HepG2 (cell line): ENCODE data around the gene WNT16.

Experiments used
- ARHGAP35 ChIP-seq: sonication (generic); formaldehyde crosslinking; IDR thresholded peaks from 2 replicates; pipeline ENCODE4 v1.9.0; 2022; ENCODE audit warnings: mild to moderate bottlenecking, inconsistent platforms, moderate library complexity, missing genetic modification reagents, borderline replicate concordance
- POLR2A ChIP-seq, 2 experiments: IDR thresholded peaks; 2 replicates each; pipeline ENCODE4 v1.6.1; 2011; ENCODE audit warnings: low read depth in 2 of 2, low read length in 2 of 2, mild to moderate bottlenecking in 1 of 2, moderate library complexity in 1 of 2; ENCODE audit not compliant: insufficient read depth in 1 of 2
- POLR2G ChIP-seq: fragments of 200-400 bp; formaldehyde crosslinking; IDR thresholded peaks from 2 replicates; pipeline ENCODE4 v1.6.1; 2018; ENCODE audit warnings: mild to moderate bottlenecking, low read depth, low read length, moderate library complexity
- RAD21 ChIP-seq: fragments of 450-650 bp; formaldehyde crosslinking; IDR thresholded peaks from 2 replicates; pipeline ENCODE4 v1.5.0; 2020; ENCODE audit warnings: mild to moderate bottlenecking
- RFX5 ChIP-seq: IDR thresholded peaks from 2 replicates; pipeline ENCODE4 v1.6.1; 2011; ENCODE audit warnings: low read depth, low read length, improper control_type of control experiment
- TBP ChIP-seq: sonication (generic); formaldehyde crosslinking; IDR thresholded peaks from 2 replicates; pipeline ENCODE4 v1.5.0; 2020; ENCODE audit warnings: missing genetic modification reagents
- TBX2 ChIP-seq: sonication (generic); formaldehyde crosslinking; IDR thresholded peaks from 2 replicates; pipeline ENCODE4 v1.5.0; 2020; ENCODE audit warnings: missing genetic modification reagents, mild to moderate bottlenecking, borderline replicate concordance
- ZNF138 ChIP-seq: sonication (generic); formaldehyde crosslinking; IDR thresholded peaks from 2 replicates; pipeline ENCODE4 v1.5.0; 2020; ENCODE audit warnings: mild to moderate bottlenecking, low read depth, missing genetic modification reagents
- ZNF552 ChIP-seq: sonication (generic); formaldehyde crosslinking; IDR thresholded peaks from 2 replicates; pipeline ENCODE4 v1.9.0; 2022; ENCODE audit warnings: missing genetic modification reagents, mild to moderate bottlenecking, borderline replicate concordance
- ZZZ3 ChIP-seq: sonication (generic); formaldehyde crosslinking; IDR thresholded peaks from 2 replicates; pipeline ENCODE4 v1.4.0; 2020; ENCODE audit warnings: missing genetic modification reagents, mild to moderate bottlenecking, borderline replicate concordance
- TF ChIP-seq, protein P1 (sequence below): sonication (generic); formaldehyde crosslinking; IDR thresholded peaks from 2 replicates; pipeline ENCODE4 v1.5.0; 2020; ENCODE audit warnings: mild to moderate bottlenecking, missing genetic modification reagents, moderate library complexity
- TF ChIP-seq, protein P2 (sequence below), 2 experiments: fragments of 450-650 bp in 1 of 2; sonication (generic) in 1 of 2; formaldehyde crosslinking; IDR thresholded peaks; 2 replicates each; pipeline versions ENCODE4 v1.5.0 to v1.8.0; 2020 to 2022; ENCODE audit warnings: mild to moderate bottlenecking in 1 of 2, missing genetic modification reagents in 1 of 2
- TF ChIP-seq, protein P3 (sequence below): sonication (generic); formaldehyde crosslinking; IDR thresholded peaks from 2 replicates; pipeline ENCODE4 v1.4.0; 2020; ENCODE audit warnings: mild to moderate bottlenecking, missing genetic modification reagents, borderline replicate concordance
- TF ChIP-seq, protein P4 (sequence below): sonication (generic); formaldehyde crosslinking; IDR thresholded peaks from 2 replicates; pipeline ENCODE4 v1.8.0; 2022; ENCODE audit warnings: mild to moderate bottlenecking, missing genetic modification reagents, moderate library complexity

DNA sequence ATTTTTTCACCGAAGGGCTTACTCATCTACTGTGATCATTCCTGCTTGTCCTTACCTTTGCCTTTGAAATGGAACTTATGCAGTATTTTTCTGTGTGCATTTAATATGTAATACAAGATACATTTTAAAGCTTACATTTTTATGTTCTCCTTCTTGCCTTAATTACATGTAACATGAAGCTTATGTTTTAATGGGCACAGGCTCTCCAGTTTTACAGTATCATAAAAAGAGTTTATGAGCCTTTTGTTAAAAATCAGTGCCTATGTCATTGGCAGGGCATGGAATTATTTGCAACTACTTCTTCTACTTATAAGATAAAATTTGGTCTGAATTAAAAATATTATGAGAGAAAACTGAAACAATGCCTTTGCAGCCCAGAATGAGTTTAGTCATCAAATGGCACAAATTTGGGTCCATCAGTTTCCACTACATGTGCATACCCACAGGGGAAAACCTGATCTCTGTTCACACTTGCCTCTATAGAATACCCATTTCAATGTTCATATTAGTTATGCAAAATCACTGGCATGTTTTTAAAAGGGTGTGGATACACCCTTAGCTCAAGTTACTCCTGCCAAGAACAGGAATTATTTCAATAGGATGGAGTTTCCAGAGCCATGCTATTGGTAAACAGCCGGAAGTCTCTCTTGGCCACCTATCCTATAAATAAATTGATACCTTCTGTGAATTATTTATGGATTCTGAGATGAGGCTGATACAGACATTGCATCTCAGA is 27.9 kb upstream of the WNT16 start:
- TF ChIP-seq, protein P1, sequence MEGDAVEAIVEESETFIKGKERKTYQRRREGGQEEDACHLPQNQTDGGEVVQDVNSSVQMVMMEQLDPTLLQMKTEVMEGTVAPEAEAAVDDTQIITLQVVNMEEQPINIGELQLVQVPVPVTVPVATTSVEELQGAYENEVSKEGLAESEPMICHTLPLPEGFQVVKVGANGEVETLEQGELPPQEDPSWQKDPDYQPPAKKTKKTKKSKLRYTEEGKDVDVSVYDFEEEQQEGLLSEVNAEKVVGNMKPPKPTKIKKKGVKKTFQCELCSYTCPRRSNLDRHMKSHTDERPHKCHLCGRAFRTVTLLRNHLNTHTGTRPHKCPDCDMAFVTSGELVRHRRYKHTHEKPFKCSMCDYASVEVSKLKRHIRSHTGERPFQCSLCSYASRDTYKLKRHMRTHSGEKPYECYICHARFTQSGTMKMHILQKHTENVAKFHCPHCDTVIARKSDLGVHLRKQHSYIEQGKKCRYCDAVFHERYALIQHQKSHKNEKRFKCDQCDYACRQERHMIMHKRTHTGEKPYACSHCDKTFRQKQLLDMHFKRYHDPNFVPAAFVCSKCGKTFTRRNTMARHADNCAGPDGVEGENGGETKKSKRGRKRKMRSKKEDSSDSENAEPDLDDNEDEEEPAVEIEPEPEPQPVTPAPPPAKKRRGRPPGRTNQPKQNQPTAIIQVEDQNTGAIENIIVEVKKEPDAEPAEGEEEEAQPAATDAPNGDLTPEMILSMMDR = no peak
- TF ChIP-seq, protein P2, sequence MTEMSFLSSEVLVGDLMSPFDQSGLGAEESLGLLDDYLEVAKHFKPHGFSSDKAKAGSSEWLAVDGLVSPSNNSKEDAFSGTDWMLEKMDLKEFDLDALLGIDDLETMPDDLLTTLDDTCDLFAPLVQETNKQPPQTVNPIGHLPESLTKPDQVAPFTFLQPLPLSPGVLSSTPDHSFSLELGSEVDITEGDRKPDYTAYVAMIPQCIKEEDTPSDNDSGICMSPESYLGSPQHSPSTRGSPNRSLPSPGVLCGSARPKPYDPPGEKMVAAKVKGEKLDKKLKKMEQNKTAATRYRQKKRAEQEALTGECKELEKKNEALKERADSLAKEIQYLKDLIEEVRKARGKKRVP (CRISPR knock-in tag; IDR thresholded peaks at IDR 0.05) = no peak
- TF ChIP-seq TBP = no peak
- no peak for TF ChIP-seq ZZZ3
- TF ChIP-seq, protein P3, sequence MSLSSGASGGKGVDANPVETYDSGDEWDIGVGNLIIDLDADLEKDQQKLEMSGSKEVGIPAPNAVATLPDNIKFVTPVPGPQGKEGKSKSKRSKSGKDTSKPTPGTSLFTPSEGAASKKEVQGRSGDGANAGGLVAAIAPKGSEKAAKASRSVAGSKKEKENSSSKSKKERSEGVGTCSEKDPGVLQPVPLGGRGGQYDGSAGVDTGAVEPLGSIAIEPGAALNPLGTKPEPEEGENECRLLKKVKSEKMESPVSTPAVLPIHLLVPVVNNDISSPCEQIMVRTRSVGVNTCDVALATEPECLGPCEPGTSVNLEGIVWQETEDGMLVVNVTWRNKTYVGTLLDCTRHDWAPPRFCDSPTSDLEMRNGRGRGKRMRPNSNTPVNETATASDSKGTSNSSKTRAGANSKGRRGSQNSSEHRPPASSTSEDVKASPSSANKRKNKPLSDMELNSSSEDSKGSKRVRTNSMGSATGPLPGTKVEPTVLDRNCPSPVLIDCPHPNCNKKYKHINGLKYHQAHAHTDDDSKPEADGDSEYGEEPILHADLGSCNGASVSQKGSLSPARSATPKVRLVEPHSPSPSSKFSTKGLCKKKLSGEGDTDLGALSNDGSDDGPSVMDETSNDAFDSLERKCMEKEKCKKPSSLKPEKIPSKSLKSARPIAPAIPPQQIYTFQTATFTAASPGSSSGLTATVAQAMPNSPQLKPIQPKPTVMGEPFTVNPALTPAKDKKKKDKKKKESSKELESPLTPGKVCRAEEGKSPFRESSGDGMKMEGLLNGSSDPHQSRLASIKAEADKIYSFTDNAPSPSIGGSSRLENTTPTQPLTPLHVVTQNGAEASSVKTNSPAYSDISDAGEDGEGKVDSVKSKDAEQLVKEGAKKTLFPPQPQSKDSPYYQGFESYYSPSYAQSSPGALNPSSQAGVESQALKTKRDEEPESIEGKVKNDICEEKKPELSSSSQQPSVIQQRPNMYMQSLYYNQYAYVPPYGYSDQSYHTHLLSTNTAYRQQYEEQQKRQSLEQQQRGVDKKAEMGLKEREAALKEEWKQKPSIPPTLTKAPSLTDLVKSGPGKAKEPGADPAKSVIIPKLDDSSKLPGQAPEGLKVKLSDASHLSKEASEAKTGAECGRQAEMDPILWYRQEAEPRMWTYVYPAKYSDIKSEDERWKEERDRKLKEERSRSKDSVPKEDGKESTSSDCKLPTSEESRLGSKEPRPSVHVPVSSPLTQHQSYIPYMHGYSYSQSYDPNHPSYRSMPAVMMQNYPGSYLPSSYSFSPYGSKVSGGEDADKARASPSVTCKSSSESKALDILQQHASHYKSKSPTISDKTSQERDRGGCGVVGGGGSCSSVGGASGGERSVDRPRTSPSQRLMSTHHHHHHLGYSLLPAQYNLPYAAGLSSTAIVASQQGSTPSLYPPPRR (CRISPR knock-in tag) = no peak
- no peak for TF ChIP-seq POLR2A (IDR thresholded peaks at IDR 0.05; ENCODE audit: insufficient read depth in 1 of 2, low read depth in 2 of 2, low read length in 2 of 2)
- no peak for TF ChIP-seq RFX5
- TF ChIP-seq ZNF552 (CRISPR knock-in tag) = no peak
- TF ChIP-seq, protein P4, sequence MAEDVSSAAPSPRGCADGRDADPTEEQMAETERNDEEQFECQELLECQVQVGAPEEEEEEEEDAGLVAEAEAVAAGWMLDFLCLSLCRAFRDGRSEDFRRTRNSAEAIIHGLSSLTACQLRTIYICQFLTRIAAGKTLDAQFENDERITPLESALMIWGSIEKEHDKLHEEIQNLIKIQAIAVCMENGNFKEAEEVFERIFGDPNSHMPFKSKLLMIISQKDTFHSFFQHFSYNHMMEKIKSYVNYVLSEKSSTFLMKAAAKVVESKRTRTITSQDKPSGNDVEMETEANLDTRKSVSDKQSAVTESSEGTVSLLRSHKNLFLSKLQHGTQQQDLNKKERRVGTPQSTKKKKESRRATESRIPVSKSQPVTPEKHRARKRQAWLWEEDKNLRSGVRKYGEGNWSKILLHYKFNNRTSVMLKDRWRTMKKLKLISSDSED (CRISPR knock-in tag) = no peak
- TF ChIP-seq POLR2G = no peak
- TF ChIP-seq RAD21 (CRISPR knock-in tag) = no peak
- no peak for TF ChIP-seq ARHGAP35
- TF ChIP-seq ZNF138 (CRISPR knock-in tag) = no peak
- TF ChIP-seq TBX2 (CRISPR knock-in tag) = no peak
